ENCODE results near the gene NAA40.

NAA40 gene

GRCh38 chr11:63993100-63993499, 54.3 kb downstream of the NAA40 start:
- DNase-seq = no peak

- no peak for DNase-seq
Observed at GRCh38 chr11:63993993-63994392, 55.2 kb downstream of the NAA40 start.

- no peak for DNase-seq
Observed at GRCh38 chr11:63996512-63996911, 57.7 kb downstream of the NAA40 start.

- no peak for DNase-seq
Observed at GRCh38 chr11:63997104-63997700, 58.4 kb downstream of the NAA40 start.

- no peak for DNase-seq
Observed at GRCh38 chr11:63997801-63998337, 59.1 kb downstream of the NAA40 start.

GRCh38 chr11:63998558-63999348, 60.0 kb downstream of the NAA40 start:
- no peak for DNase-seq

- peak; percentile 67 for DNase-seq
Observed at GRCh38 chr11:63999349-64000025, 60.7 kb downstream of the NAA40 start.

GRCh38 chr11:64000026-64000739, 61.4 kb downstream of the NAA40 start:
- DNase-seq = peak; percentile 73

GRCh38 chr11:64000740-64001483, 62.1 kb downstream of the NAA40 start:
- no peak for DNase-seq

- no peak for DNase-seq
Observed at GRCh38 chr11:64001484-64002420, 63.0 kb downstream of the NAA40 start.

GRCh38 chr11:64003807-64004589, 65.2 kb downstream of the NAA40 start:
- DNase-seq = no peak

GRCh38 chr11:64004590-64004984, 65.8 kb downstream of the NAA40 start:
- no peak for DNase-seq

- no peak for DNase-seq
Observed at GRCh38 chr11:64005691-64006090, 66.9 kb downstream of the NAA40 start.

- no peak for DNase-seq
Observed at GRCh38 chr11:64006398-64006797, 67.6 kb downstream of the NAA40 start.

All from CD4-positive, alpha-beta T cell treated with Interleukin-21 for 1 hour (primary cell).